Astrocyte of the spinal cord (primary cell): ENCODE data around the gene SRGAP3.

ENCODE experiments used
- DNase-seq: peaks from one replicate; pipeline ENCODE4 v3.0.0; 2011; ENCODE audit warnings: low read depth, low spot score
- H3K4me3 ChIP-seq: 2 replicates; pipeline ENCODE4 v1.5.1; 2011; ENCODE audit warnings: low read depth, mild to moderate bottlenecking, low read length, moderate library complexity
- CTCF ChIP-seq: IDR thresholded peaks from 2 replicates; pipeline ENCODE4 v1.5.1; 2012; ENCODE audit warnings: low read depth, mild to moderate bottlenecking, low read length, inconsistent platforms
- in situ Hi-C: cut with HindIII; loops from 2 replicates; pipeline ENCODE4 v1.10.0; 2017; ENCODE audit warnings: low sequenced_read_pairs

The SRGAP3 gene

GRCh38 chr3:8996681-8997121 lies 252.7 kb downstream of the SRGAP3 start:
- TF ChIP-seq CTCF: peak; percentile 45
- no peak overlapping the region for H3K4me3 ChIP-seq
- in situ Hi-C loops: no loop called here
- peak; percentile 16 for DNase-seq

GRCh38 chr3:8996216-8996615 lies 253.2 kb downstream of the SRGAP3 start:
- in situ Hi-C loops: no loop called here
- no peak for DNase-seq
- H3K4me3 ChIP-seq: no peak overlapping the region
- TF ChIP-seq CTCF: no peak

GRCh38 chr3:8994226-8994625 lies 255.2 kb downstream of the SRGAP3 start:
- H3K4me3 ChIP-seq: no peak overlapping the region
- TF ChIP-seq CTCF: no peak
- DNase-seq: no peak
- in situ Hi-C loops: no loop called here

GRCh38 chr3:8993331-8993730 lies 256.1 kb downstream of the SRGAP3 start:
- TF ChIP-seq CTCF: no peak
- no peak overlapping the region for H3K4me3 ChIP-seq
- in situ Hi-C loops: no loop called here
- DNase-seq: no peak

GRCh38 chr3:8992854-8993253 lies 256.6 kb downstream of the SRGAP3 start:
- DNase-seq: no peak
- in situ Hi-C loops: no loop called here
- no peak for TF ChIP-seq CTCF
- no peak overlapping the region for H3K4me3 ChIP-seq

GRCh38 chr3:8992199-8992598 lies 257.2 kb downstream of the SRGAP3 start:
- no peak for DNase-seq
- H3K4me3 ChIP-seq: no peak overlapping the region
- TF ChIP-seq CTCF: no peak
- in situ Hi-C loops: no loop called here
